GM19035 (cell line): ENCODE data around the gene TRMT6.

Experiments
- ATAC-seq: cut with Tn5 transposase; IDR thresholded peaks from one replicate; pipeline ENCODE4 v1.9.1; 2021; ENCODE audit not compliant: unreplicated experiment

Gene TRMT6

DNA sequence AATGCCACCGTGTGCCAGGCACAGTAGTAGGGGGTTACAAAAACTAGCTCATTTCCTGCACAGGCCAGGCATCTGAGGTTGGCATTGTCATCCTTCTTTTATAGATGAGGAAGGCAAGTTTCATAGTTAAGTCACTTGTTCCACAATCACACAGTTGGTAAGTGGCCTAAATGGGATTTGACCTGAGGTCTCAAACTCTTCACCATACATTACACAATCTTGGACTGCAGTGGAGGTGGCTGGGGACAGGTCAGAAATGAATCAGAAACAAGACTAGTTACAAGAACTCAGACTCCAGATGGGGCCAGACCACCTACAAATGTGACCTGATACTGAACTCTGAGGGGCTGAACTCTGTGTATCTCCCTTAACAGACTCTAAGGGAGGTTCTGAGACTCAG, 49.4 kb downstream of the TRMT6 start:
- no peak for ATAC-seq

DNA sequence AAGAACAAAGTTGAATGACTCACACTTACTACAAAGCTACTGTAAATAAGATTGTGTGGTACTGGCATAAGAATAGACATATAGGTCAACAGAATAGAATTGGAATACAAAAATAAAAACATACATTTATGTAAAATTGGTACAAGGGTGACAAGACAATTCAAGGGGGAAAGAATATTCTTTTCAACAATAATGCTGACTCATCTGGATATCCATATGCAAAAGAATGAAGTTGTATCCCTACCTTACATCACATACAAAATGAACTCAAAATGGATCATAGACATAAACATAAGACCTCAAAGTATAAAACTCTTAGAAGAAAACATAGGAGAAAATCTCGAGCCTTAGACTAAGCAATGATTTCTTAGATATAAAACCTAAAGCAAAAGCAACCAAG, 50.9 kb downstream of the TRMT6 start:
- ATAC-seq, result no peak

DNA sequence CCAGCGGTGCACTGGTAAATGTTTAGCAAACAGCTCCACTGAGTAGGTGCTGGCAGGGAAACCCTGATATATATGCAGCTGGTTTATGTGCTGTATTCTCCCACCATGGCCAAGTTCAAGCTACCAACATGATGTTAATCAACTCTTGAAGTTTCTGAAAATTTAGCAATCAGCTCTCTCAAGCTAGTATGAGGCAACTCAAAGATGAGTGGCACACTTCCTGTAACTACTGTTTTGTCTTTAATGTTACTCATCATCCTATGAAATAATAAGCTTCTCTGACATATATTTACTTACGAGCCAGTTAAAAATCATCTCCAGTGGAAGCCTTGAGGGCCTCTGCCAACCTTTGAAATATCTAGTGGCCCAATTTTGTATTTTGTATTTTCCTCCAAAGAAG, 54.7 kb downstream of the TRMT6 start:
- ATAC-seq, result no peak

DNA sequence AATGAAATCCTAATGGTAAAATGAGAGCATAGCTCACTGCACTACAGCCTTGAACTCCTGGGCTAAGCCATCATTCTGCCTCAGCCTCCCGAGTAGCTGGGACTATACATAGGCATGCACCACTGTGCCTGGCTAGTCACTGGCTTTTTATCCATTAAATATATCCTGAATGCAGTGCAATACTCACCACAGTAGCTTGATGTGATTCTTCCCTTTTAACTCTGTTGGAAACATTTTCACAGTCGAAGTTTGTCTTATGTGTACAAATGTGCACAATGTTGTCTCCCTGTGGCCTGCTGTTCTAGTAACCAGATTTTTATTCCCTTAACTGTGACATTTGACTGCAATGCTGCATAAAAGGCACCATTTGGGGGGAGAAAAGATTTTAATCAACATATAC, 56.7 kb downstream of the TRMT6 start:
- no peak for ATAC-seq

DNA sequence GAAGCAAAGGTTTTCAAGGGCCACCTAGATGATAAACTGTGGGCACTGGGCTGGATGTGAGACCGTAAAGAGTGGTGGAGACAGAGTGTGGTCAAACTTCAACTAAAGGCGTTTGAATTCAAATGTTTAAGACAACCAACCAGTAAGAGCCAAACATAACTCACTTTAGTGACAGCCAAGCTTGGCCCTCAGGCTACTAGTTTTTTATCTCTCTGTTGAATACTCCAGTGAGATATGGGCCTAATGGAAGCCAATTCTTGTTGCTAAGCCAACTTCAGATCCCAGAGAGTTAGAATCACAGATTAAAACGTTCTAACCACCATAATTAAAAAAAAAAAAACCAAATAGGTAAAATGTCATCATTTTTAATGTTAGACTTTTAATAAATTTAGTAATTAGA, 57.3 kb downstream of the TRMT6 start:
- no peak for ATAC-seq

DNA sequence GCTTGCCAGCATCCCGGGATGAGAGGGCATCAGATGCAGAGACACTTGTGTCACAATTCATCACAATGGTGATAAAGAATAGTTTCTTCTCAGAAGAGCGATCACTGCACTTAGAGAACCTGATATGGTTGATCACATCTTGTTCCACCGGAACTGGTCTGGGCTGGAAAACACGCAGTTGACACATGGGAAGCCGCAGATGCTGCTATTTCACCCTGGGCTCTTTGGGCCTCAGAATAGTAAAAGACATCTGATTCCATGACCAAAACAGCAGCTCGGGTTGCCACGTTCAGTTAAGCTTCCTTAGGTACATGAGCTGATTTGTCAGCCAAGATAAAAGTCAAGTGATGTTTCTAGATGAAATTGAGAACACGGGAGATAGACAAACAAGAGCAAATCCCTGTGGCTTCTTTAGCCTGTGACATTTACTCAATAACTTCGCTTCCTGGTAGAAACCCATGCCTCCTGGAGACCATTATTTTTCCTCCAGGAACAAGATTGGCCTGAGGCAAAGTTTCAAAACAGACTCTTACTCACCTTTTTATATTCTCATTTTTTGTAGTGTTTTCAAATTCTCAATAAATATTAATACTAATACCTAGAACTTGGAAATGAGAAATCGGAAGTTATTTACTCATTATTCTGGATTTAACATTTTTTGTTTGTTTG, 59.4 kb downstream of the TRMT6 start:
- no peak for ATAC-seq

DNA sequence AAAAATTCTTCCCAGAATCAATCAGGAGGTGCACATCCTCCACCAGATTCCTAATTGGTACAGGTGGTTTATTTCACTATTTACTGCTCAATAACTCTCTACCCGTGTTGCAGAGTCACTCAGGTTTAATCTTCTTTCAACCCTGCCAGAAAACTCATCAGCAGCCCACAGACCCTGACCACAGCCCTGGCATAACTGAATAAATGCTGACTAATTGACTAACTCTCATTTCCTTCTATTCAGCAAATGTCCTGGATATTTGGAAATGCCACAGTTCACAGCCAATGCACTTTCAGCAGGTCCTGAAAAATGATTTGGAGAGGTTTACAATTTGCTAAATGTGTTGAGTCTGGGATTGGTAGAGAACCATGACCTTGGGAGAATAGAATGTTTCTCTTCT, 62.3 kb downstream of the TRMT6 start:
- ATAC-seq, result no peak

DNA sequence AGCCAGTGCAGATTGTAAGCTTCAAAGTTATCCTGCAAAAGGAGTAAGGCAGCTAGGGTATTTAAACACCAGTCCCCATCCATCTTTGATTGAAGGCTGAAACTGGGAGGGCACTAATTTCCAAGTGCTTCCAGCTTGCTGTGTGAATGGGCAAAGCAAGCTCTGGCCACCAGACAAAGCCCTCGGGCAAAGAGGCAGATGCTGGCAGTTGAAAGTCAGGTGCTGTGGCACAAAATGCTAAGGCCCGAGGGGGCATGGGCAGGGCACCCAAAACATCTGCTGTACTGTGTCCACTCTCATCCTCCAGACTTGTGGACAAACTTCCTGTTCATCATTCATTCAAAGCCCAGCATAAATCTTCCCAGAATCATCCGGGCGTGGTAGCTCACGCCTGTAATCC, 62.9 kb downstream of the TRMT6 start:
- no peak for ATAC-seq
